IMR-90 (cell line): ENCODE measurements around the gene MYO1G. TPM values are rescaled to one million over a fixed set of nuclear protein-coding genes. Genes with fewer than 3 reads are reported as not detected.

Experiments
- ATAC-seq: fragments of 200-7000 bp; cut with Tn5 transposase; 2 replicates; pipeline ENCODE4 v1.9.1; 2020; ENCODE audit warnings: low read depth, mild to moderate bottlenecking, moderate library complexity
- BruUV-seq: library from RNA; stranded (reverse); fragments of 400-500 nt; replicated peaks from 2 replicates; lab custom pipeline; 2021; lab: Mats Ljungman, UMichigan
- CTCF ChIA-PET: fragments of 300-600 bp; formaldehyde crosslinking; extraction: SDS; loops from one replicate; lab custom pipeline; 2021; ENCODE audit warnings: antibody characterized with exemption; lab: Yijun Ruan, JAX
- POLR2A ChIA-PET: fragments of 300-600 bp; sonication (Branson Sonifier 250); formaldehyde crosslinking; loops from one replicate; lab custom pipeline; 2022; ENCODE audit warnings: antibody characterized with exemption; ENCODE audit not compliant: unreplicated experiment; lab: Charles Lee
- DNase-seq: peaks from one replicate; pipeline ENCODE4 v3.0.0; 2013
- H2AFZ ChIP-seq: replicated peaks from 2 replicates; pipeline ENCODE3; 2013; ENCODE audit warnings: low read length, mild to moderate bottlenecking; ENCODE audit not compliant: poor library complexity
- H2AK5ac ChIP-seq: 2 replicates; pipeline ENCODE4 v1.6.1; 2013; ENCODE audit warnings: low read depth, low read length, inconsistent platforms
- H2AK9ac ChIP-seq: replicated peaks from 2 replicates; pipeline ENCODE3; 2013; ENCODE audit warnings: mild to moderate bottlenecking, low read depth, low read length, moderate library complexity; ENCODE audit not compliant: poor library complexity
- H2BK120ac ChIP-seq: 2 replicates; pipeline ENCODE4 v1.6.1; 2013; ENCODE audit warnings: low read depth, low read length, inconsistent platforms
- H2BK15ac ChIP-seq: 3 replicates; pipeline ENCODE4 v1.6.1; 2013; ENCODE audit warnings: low read depth, low read length, inconsistent platforms
- H2BK20ac ChIP-seq: 2 replicates; pipeline ENCODE4 v1.6.1; 2013; ENCODE audit warnings: low read depth, mild to moderate bottlenecking, inconsistent platforms, low read length, moderate library complexity
- H2BK5ac ChIP-seq: 2 replicates; pipeline ENCODE4 v1.6.1; 2013; ENCODE audit warnings: mild to moderate bottlenecking, low read depth, low read length, inconsistent platforms; ENCODE audit not compliant: poor library complexity, severe bottlenecking
- H3K14ac ChIP-seq: replicated peaks from 2 replicates; pipeline ENCODE4 v1.6.1; 2013; ENCODE audit warnings: low read depth, low read length, inconsistent platforms
- H3K18ac ChIP-seq: 2 replicates; pipeline ENCODE4 v1.6.1; 2013; ENCODE audit warnings: low read depth, low read length, control low read depth
- H3K23ac ChIP-seq: 2 replicates; pipeline ENCODE4 v1.6.1; 2013; ENCODE audit warnings: low read depth, low read length, inconsistent platforms
- H3K27ac ChIP-seq: 2 replicates; pipeline ENCODE4 v1.5.1; 2013; ENCODE audit warnings: mild to moderate bottlenecking, control low read depth, low read length; ENCODE audit not compliant: insufficient read depth
- H3K27me3 ChIP-seq: 2 replicates; pipeline ENCODE4 v1.6.1; 2013; ENCODE audit warnings: low read length; ENCODE audit not compliant: control insufficient read depth, insufficient read depth
- H3K36me3 ChIP-seq: 2 replicates; pipeline ENCODE4 v1.6.1; 2013; ENCODE audit warnings: low read length, mixed read lengths; ENCODE audit not compliant: control insufficient read depth, insufficient read depth
- H3K4ac ChIP-seq: 2 replicates; pipeline ENCODE4 v1.6.1; 2013; ENCODE audit warnings: low read depth, low read length, inconsistent platforms
- H3K4me1 ChIP-seq: 2 replicates; pipeline ENCODE4 v1.6.1; 2013; ENCODE audit warnings: low read length, mixed read lengths; ENCODE audit not compliant: control insufficient read depth, insufficient read depth
- H3K4me2 ChIP-seq: 2 replicates; pipeline ENCODE4 v1.6.1; 2013; ENCODE audit warnings: low read depth, mild to moderate bottlenecking, control low read depth, low read length, moderate library complexity
- H3K4me3 ChIP-seq: 2 replicates; pipeline ENCODE4 v1.5.1; 2013; ENCODE audit warnings: low read depth, mild to moderate bottlenecking, control low read depth, low read length, moderate library complexity; ENCODE audit not compliant: insufficient read depth
- H3K56ac ChIP-seq: 2 replicates; pipeline ENCODE4 v1.6.1; 2013; ENCODE audit warnings: low read length, inconsistent platforms; ENCODE audit not compliant: insufficient read depth; ENCODE audit errors: extremely low read depth
- H3K79me1 ChIP-seq, 2 experiments: 2 replicates each; pipeline ENCODE4 v1.6.1; 2013; ENCODE audit warnings: low read length in 2 of 2, inconsistent platforms in 1 of 2, low read depth in 1 of 2
- H3K9ac ChIP-seq: 2 replicates; pipeline ENCODE4 v1.6.1; 2013; ENCODE audit warnings: low read depth, low read length, control low read depth
- H3K9me1 ChIP-seq: 2 replicates; pipeline ENCODE4 v1.6.1; 2013; ENCODE audit warnings: low read length, inconsistent platforms; ENCODE audit not compliant: insufficient read depth
- H3K9me3 ChIP-seq: 2 replicates; pipeline ENCODE4 v1.6.1; 2013; ENCODE audit warnings: low read length; ENCODE audit not compliant: control insufficient read depth, insufficient read depth
- H4K20me1 ChIP-seq: 2 replicates; pipeline ENCODE4 v1.6.1; 2013; ENCODE audit warnings: low read length, inconsistent platforms; ENCODE audit not compliant: insufficient read depth
- H4K5ac ChIP-seq: 2 replicates; pipeline ENCODE4 v1.6.1; 2013; ENCODE audit warnings: mild to moderate bottlenecking, low read depth, low read length, control low read depth
- H4K8ac ChIP-seq, 2 experiments: 2 replicates each; pipeline ENCODE4 v1.6.1; 2013; ENCODE audit warnings: low read depth in 2 of 2, low read length in 2 of 2, control low read depth in 1 of 2, inconsistent platforms in 1 of 2
- H4K91ac ChIP-seq: 2 replicates; pipeline ENCODE4 v1.6.1; 2013; ENCODE audit warnings: low read depth, low read length, inconsistent platforms; ENCODE audit not compliant: insufficient read depth
- CEBPB ChIP-seq: IDR thresholded peaks from 2 replicates; pipeline ENCODE4 v1.6.1; 2012; ENCODE audit warnings: low read depth, low read length, improper control_type of control experiment
- FOS ChIP-seq: fragments of 150-350 bp; IDR thresholded peaks from 2 replicates; pipeline ENCODE4 v1.6.1; 2016; ENCODE audit warnings: low read depth, low read length
- MAFK ChIP-seq: IDR thresholded peaks from 2 replicates; pipeline ENCODE4 v1.6.1; 2012; ENCODE audit warnings: low read depth, low read length, improper control_type of control experiment
- MXI1 ChIP-seq: IDR thresholded peaks from 2 replicates; pipeline ENCODE4 v1.6.1; 2012; ENCODE audit warnings: low read depth, mild to moderate bottlenecking, low read length, moderate library complexity, borderline replicate concordance
- RFX5 ChIP-seq: IDR thresholded peaks from 2 replicates; pipeline ENCODE4 v1.8.0; 2012; ENCODE audit warnings: low read depth, mild to moderate bottlenecking, low read length, moderate library complexity
- WGBS, 2 experiments: methylation state at CpG; one replicate each; pipeline versions ENCODE4 v1.1.5 to v1.1.7; 2013; ENCODE audit warnings: missing lambda C conversion rate in 2 of 2; ENCODE audit not compliant: insufficient read length in 1 of 2; ENCODE audit errors: extremely low coverage in 2 of 2; 5-methylcytosine and 5-hydroxymethylcytosine counted together
- dilution Hi-C: fragments of 300-500 bp; cut with HindIII; formaldehyde crosslinking; loops from one replicate; pipeline ENCODE4 v1.14.3; 2018; ENCODE audit warnings: low sequenced_read_pairs; ENCODE audit not compliant: unreplicated experiment
- in situ Hi-C: fragments of 300-500 bp; cut with MboI; formaldehyde crosslinking; loops from 3 replicates; pipeline ENCODE4 v1.14.3; 2019; ENCODE audit warnings: low sequenced_read_pairs, inconsistent platforms, mixed read lengths
- intact Hi-C: fragments of 100-400 bp; cut with micrococcal nuclease; formaldehyde crosslinking; loops from 2 replicates; pipeline ENCODE4 v1.10.0; 2022
- polyA plus RNA-seq, 3 experiments: library from polyadenylated mRNA; depleted of rRNA; stranded (reverse); fragments of >200 nt; gene quantifications; 2 replicates each; pipeline ENCODE4 v1.2.3, GENCODE V29; 2012; ENCODE audit warnings: low replicate concordance in 1 of 3
- total RNA-seq: library from RNA; depleted of rRNA; stranded (reverse); fragments of >200 nt; gene quantifications from 2 replicates; pipeline ENCODE4 v1.2.3, GENCODE V29; 2012
- TF ChIP-seq, protein P1 (sequence below): fragments of 150-350 bp; IDR thresholded peaks from 2 replicates; pipeline ENCODE4 v1.6.1; 2016; ENCODE audit warnings: low read depth, mild to moderate bottlenecking, low read length, moderate library complexity, borderline replicate concordance

The MYO1G gene
- total and polyA plus RNA-seq, 2 of the 4 experiments (the other 2 are of a cell fraction) = under 0.01 to 0.02 TPM

DNA sequence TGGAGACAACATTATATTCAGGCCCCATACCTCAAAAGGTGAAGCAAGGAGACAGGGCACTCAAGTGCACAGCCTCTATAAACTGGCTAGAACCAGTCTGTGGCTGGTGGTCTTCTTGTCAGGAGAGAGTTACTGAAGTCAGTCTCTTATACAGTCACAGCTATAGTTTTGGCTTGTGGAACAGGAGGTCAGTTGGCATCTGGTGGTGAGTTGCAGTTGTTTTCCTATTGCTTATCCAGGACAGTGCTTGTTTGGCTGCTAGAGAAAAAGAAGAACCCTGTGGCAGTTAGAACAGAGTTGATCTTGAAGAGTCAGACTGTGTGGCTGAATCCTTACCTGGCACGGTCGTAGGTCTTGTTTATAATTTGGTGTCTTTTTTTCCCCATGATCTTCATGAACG is 38.4 kb upstream of the MYO1G start:
- H3K9me3 ChIP-seq = no peaks in the 10 kb centered on the region

More for the DNA sequence above, 38.4 kb upstream of the MYO1G start:
- no peak for DNase-seq
- peaks cover 3% of the 10 kb centered on the region; the same call in 1 of the 2 replicates for H3K4me1 ChIP-seq
- H3K4me2 ChIP-seq = no peak overlapping the region
- intact Hi-C loops = no loop called here
- no peak overlapping the region for H3K14ac ChIP-seq
- in situ Hi-C loops = no loop called here
- H4K20me1 ChIP-seq = peaks cover 23% of the 10 kb centered on the region
- no peak overlapping the region for H4K8ac ChIP-seq
- no peak overlapping the region for H2BK15ac ChIP-seq
- CTCF ChIA-PET = no interaction called here
- H3K9me1 ChIP-seq = peaks cover 12% of the 10 kb centered on the region
- H4K5ac ChIP-seq = no peak overlapping the region
- no CpG with 5 or more reads among the region's 3 CpGs for WGBS, 2 experiments
- POLR2A ChIA-PET = no interaction called here
- H2AK5ac ChIP-seq = no peak overlapping the region
- H2AK9ac ChIP-seq = no peak overlapping the region
- no peak overlapping the region for H2AFZ ChIP-seq
- no peak overlapping the region for H3K4ac ChIP-seq
- H3K23ac ChIP-seq = no peak overlapping the region
- no peak overlapping the region for H2BK120ac ChIP-seq
- no peak overlapping the region for H4K91ac ChIP-seq
- TF ChIP-seq, protein P1, sequence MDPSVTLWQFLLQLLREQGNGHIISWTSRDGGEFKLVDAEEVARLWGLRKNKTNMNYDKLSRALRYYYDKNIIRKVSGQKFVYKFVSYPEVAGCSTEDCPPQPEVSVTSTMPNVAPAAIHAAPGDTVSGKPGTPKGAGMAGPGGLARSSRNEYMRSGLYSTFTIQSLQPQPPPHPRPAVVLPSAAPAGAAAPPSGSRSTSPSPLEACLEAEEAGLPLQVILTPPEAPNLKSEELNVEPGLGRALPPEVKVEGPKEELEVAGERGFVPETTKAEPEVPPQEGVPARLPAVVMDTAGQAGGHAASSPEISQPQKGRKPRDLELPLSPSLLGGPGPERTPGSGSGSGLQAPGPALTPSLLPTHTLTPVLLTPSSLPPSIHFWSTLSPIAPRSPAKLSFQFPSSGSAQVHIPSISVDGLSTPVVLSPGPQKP = no peak
- TF ChIP-seq FOS (no peak), MAFK (no peak), RFX5 (no peak), MXI1 (no peak), CEBPB (no peak)
- no peak overlapping the region for H3K56ac ChIP-seq
- BruUV-seq = no TSS peak
- H3K79me1 ChIP-seq = peaks cover 37 to 60% of the 10 kb centered on the region in 2 experiments
- H3K9ac ChIP-seq = no peak overlapping the region
- H3K4me3 ChIP-seq = no peak overlapping the region
- H2BK5ac ChIP-seq = no peak overlapping the region
- H3K27ac ChIP-seq = no peak overlapping the region
- H2BK20ac ChIP-seq = no peak overlapping the region
- no peak for ATAC-seq
- H3K36me3 ChIP-seq = no peaks in the 10 kb centered on the region; the same call in none of the 2 replicates
- no peak overlapping the region for H3K18ac ChIP-seq
- no peaks in the 10 kb centered on the region for H3K27me3 ChIP-seq
- dilution Hi-C loops = no loop called here
